ENCODE data around the gene HEATR1. TPM values are rescaled to one million over a fixed set of nuclear protein-coding genes. Genes with fewer than 3 reads are reported as not detected.

HEATR1 gene
- total RNA-seq, 2 donors from 2014 or later, result 45.2 to 57.1 TPM

DNA sequence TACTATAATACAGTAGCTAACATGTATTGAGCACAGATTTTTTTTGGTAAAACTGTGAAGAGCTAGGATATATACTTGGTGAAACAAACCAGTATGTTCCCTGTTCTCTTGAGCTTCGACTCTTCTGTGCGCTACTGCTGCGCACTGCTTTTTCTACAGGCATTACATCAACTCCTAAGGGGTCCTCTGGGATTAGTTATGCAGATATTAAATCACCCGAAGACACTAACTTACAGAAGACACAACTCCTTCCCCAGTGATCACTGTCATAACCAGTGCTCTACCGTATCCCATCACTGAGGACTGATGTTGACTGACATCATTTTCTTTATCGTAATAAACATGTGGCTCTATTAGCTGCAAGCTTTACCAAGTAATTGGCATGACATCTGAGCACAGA, 55.9 kb downstream of the HEATR1 start:
- no peak for DNase-seq
- H3K27me3 Mint-ChIP-seq (ENCODE audit: low read depth), result no peaks in the 10 kb centered on the region
- H3K4me1 Mint-ChIP-seq (ENCODE audit: low read depth), result peaks cover 19% of the 10 kb centered on the region
- peaks cover 17 to 42% of the 10 kb centered on the region in 2 donors for H3K36me3 Mint-ChIP-seq (ENCODE audit: insufficient read depth in 2 of 2)
- no peak for ATAC-seq (replicated peaks in 1 of 2)
- no peak overlapping the region for H3K4me3 Mint-ChIP-seq
- no peaks in the 10 kb centered on the region for H3K9me3 Mint-ChIP-seq
- H3K27ac Mint-ChIP-seq, result peak overlapping the region; percentile 48

DNA sequence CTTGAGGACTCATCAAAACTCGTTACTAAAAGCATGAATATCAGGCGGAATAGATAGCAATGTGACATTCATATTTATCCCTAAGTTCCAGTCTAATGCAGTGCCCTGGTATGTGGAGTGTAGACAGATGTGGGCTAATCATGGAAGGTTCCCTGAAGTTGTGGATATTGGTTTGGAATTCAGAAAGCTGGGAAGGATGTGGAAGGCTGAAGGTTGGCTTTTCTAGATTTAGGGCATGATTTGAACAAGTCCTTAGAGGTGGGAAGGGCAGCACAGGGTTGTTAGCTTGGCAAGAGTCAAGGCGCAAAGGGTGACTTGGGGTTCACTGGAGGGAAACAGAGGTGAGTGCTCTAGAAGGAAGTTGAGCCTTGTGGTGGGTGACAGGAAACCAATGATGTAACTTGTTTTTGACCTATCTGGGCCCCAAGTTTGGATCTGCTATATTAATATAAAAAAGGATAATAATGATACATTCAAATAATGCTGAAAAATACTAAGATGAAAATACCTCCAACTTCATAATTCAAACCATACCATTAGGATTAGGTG, 58.6 kb downstream of the HEATR1 start:
- H3K9me3 Mint-ChIP-seq, result no peaks in the 10 kb centered on the region
- no peak for DNase-seq
- H3K36me3 Mint-ChIP-seq (ENCODE audit: insufficient read depth in 2 of 2), result peaks cover 16 to 39% of the 10 kb centered on the region in 2 donors
- peak overlapping the region; percentile 90 for H3K27ac Mint-ChIP-seq
- peak overlapping the region in 1 of 2 donors; percentile 0 for H3K4me3 Mint-ChIP-seq
- H3K27me3 Mint-ChIP-seq (ENCODE audit: low read depth), result no peaks in the 10 kb centered on the region
- no peak for ATAC-seq (replicated peaks in 1 of 2)
- peaks cover 19% of the 10 kb centered on the region for H3K4me1 Mint-ChIP-seq (ENCODE audit: low read depth)

DNA sequence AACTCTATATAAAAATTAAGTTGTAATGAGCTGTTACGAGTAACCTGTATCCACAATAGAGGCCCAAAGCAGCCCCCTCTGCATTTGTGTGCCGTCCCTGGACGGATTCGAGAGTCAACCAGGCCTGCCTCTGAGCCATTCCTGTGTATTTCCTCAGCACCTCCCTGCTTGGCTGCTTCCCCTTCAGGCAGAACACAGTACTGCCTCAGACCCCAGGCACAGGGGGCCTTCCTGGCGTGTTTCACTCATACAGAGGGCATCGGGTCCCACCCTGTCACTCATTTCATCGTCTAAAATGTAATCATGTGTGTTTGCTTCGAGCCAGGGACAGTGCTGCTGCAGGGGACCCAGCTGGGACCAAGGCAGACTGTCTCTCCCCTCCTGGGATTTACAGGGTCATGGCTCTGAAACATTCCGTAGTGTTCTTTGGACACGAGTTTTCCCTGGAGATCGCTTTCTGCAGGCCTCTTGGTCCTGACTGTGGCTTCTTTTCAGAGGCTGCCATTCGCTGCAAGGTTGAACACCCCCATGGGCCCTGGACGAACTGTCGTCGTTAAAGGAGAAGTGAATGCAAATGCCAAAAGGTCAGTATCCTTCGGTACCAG, 61.1 kb downstream of the HEATR1 start:
- Mint-ChIP-seq H3K27ac (peak overlapping the region; percentile 6), H3K9me3 (no peaks in the 10 kb centered on the region), H3K4me3 (no peak overlapping the region), H3K36me3 (ENCODE audit: insufficient read depth in 2 of 2) (peaks cover 11 to 33% of the 10 kb centered on the region in 2 donors), H3K27me3 (ENCODE audit: low read depth) (no peaks in the 10 kb centered on the region), H3K4me1 (ENCODE audit: low read depth) (peaks cover 19% of the 10 kb centered on the region)
- DNase-seq (no peak), ATAC-seq (replicated peaks in 1 of 2) (no peak)

DNA sequence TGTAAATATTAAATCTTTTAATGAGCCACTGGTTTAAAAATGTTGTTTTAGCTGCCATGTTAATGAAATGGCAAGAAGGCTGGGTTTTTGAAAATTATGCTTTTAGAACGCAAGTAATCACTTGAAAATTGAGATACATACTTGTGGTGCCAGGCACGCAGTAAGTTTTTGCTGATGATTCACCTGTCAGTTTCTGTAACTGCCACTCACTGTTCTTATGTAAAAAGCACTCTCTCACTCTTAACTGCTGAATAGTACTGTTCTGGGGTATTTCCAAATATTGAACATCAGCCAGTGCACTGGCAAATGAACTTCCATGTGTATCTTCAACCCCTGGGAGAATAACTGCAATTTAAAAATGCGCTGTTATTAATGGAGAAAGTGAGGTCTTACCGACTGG, 62.6 kb downstream of the HEATR1 start:
- peak overlapping the region; percentile 15 for H3K27ac Mint-ChIP-seq
- H3K27me3 Mint-ChIP-seq (ENCODE audit: low read depth), result no peaks in the 10 kb centered on the region
- H3K36me3 Mint-ChIP-seq (ENCODE audit: insufficient read depth in 2 of 2), result peaks cover 13 to 41% of the 10 kb centered on the region in 2 donors
- peaks cover 19% of the 10 kb centered on the region for H3K4me1 Mint-ChIP-seq (ENCODE audit: low read depth)
- ATAC-seq (replicated peaks in 1 of 2) (no peak), DNase-seq (no peak)
- H3K9me3 Mint-ChIP-seq, result no peaks in the 10 kb centered on the region
- H3K4me3 Mint-ChIP-seq, result no peak overlapping the region

DNA sequence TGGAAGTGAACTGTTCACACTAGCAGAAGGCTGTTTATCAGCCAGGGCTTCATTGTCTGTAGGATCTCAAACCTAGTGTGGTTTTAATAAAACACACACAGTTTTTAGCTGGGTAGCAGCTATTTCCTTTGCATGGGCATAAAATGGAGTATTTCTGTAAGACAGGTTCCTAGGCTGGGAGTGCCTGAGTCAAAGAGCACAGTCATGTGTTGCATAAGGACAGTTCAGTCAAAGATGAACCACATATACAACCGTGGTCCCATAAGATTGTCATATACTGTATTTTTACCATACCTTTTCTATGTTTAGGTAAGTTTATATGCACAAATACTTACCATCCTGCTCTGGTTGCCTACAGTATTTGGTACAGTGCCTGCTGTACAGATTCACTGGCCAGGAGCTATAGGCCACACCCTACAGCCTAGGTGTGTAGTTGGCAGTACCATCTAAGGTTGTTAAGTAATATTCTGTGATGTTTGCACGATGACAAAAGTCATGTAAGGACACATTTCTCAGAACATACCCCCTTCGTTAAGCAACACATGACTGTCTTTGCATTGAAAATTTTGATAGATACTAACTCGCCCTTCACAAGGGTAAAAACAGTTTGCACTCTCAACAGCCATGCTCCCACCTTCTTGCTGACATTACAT, 63.4 kb downstream of the HEATR1 start:
- peaks cover 10 to 37% of the 10 kb centered on the region in 2 donors for H3K36me3 Mint-ChIP-seq (ENCODE audit: insufficient read depth in 2 of 2)
- ATAC-seq (replicated peaks in 1 of 2), result no peak
- no peaks in the 10 kb centered on the region for H3K9me3 Mint-ChIP-seq
- no peak for DNase-seq
- H3K4me3 Mint-ChIP-seq, result no peak overlapping the region
- no peaks in the 10 kb centered on the region for H3K27me3 Mint-ChIP-seq (ENCODE audit: low read depth)
- H3K4me1 Mint-ChIP-seq (ENCODE audit: low read depth), result peaks cover 18% of the 10 kb centered on the region
- H3K27ac Mint-ChIP-seq, result peak overlapping the region; percentile 34

DNA sequence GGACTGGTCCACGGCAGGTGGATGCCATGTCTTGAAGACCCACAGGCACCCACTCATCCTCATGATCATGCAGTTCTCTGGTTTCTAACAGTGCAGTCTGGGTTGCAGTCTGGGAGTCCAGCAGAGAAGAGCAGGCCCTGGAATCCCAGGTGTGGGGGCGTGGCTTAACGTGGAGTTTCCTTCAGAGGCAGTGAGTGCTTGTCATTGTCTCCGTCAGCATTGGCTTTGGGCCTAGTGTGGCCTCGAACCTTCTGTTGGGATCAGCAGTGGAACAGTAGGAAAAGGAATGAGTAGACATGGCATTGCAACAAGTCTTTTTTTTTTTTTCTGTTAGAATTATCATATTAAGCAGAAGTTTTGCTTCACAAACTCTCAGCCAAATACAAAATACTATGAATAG, 67.8 kb downstream of the HEATR1 start:
- DNase-seq (no peak), ATAC-seq (replicated peaks in 1 of 2) (no peak)
- peaks cover 32% of the 10 kb centered on the region for H3K4me1 Mint-ChIP-seq (ENCODE audit: low read depth)
- no peak overlapping the region for H3K27ac Mint-ChIP-seq
- H3K27me3 Mint-ChIP-seq (ENCODE audit: low read depth), result no peaks in the 10 kb centered on the region
- H3K4me3 Mint-ChIP-seq, result no peak overlapping the region
- H3K36me3 Mint-ChIP-seq (ENCODE audit: insufficient read depth in 2 of 2), result peaks cover 6 to 23% of the 10 kb centered on the region in 2 donors
- H3K9me3 Mint-ChIP-seq, result no peaks in the 10 kb centered on the region

DNA sequence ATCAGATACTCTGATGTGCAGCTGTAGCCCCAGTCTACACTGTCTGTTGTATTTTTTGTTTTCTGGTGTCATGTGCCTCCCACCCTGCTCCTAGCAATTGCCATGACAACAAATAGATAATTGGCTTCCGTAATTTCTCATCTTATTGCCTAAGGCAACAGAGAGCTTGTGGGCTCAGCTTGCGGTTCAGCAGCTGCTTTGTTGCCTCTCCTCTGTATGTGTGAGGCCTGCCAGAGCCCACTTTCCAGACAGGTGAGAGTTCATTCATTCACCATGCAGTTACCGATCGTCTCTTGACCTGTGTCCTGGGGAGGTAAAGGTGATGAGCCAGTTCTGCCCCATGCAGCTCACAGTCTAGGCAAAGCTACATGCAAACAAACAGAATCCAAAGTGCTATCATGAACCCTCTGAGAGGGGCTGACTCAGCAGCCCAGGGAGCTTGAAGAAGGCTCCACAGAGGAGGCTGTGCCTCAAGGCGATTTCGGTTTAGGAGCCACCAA, 68.6 kb downstream of the HEATR1 start:
- Mint-ChIP-seq H3K9me3 (no peaks in the 10 kb centered on the region), H3K27me3 (ENCODE audit: low read depth) (no peaks in the 10 kb centered on the region), H3K4me3 (no peak overlapping the region), H3K27ac (peak overlapping the region; percentile 41), H3K36me3 (ENCODE audit: insufficient read depth in 2 of 2) (peaks cover 6 to 24% of the 10 kb centered on the region in 2 donors), H3K4me1 (ENCODE audit: low read depth) (peaks cover 35% of the 10 kb centered on the region)
- DNase-seq, result no peak
- no peak for ATAC-seq (replicated peaks in 1 of 2)

DNA sequence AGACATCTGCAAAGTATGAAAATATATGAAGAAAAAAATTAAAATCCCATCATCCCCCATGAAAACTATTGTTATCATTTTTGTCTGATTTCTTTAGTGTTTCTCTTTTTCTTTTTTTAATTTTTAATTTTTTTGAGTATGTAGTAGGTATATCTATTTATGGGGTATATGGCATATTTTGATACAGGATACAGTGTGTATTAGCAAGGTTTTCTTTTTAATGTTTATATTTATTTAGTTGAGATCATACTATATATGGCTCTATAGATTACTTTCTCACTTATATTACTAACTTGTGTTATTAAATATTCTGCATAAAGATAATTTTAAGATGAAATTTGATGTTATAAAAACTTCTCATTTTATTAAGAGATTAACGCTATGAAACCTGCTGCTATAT, 69.1 kb downstream of the HEATR1 start:
- no peaks in the 10 kb centered on the region for H3K27me3 Mint-ChIP-seq (ENCODE audit: low read depth)
- DNase-seq (no peak), ATAC-seq (replicated peaks in 1 of 2) (no peak)
- H3K9me3 Mint-ChIP-seq, result no peaks in the 10 kb centered on the region
- no peak overlapping the region for H3K27ac Mint-ChIP-seq
- peaks cover 6 to 24% of the 10 kb centered on the region in 2 donors for H3K36me3 Mint-ChIP-seq (ENCODE audit: insufficient read depth in 2 of 2)
- no peak overlapping the region for H3K4me3 Mint-ChIP-seq
- H3K4me1 Mint-ChIP-seq (ENCODE audit: low read depth), result peaks cover 39% of the 10 kb centered on the region

DNA sequence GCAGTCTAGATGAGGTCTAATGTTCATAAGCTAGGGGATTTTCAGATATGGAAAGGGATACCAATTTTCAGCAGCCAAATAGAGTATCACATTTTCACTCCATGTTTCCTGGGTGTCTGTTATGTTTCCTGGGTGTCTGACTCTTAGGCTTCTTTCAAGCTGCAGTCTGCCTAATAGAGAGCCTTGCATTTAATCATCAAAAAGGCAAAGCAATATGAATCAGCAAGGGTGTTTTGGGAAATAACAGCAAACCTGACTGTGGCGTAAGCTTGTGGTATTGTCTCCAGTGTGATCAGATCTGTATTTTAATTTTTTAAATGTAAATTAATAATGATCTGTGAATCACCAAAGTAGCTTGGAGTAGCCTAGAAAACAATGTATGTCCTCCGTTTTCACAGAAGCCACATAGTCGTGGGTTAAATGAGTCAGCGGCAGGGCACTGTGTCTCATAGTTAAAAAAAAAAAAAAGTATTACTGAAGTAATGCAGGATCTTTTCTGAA, 70.1 kb downstream of the HEATR1 start:
- no peaks in the 10 kb centered on the region for H3K9me3 Mint-ChIP-seq
- peak overlapping the region; percentile 80 for H3K27ac Mint-ChIP-seq
- ATAC-seq (replicated peaks in 1 of 2) (peak; percentile 83 to 86), DNase-seq (peak; percentile 43 to 50)
- H3K4me3 Mint-ChIP-seq, result peak overlapping the region in 1 of 2 donors; percentile 77
- H3K27me3 Mint-ChIP-seq (ENCODE audit: low read depth), result no peaks in the 10 kb centered on the region
- H3K36me3 Mint-ChIP-seq (ENCODE audit: insufficient read depth in 2 of 2), result peaks cover 6 to 23% of the 10 kb centered on the region in 2 donors
- H3K4me1 Mint-ChIP-seq (ENCODE audit: low read depth), result peaks cover 46% of the 10 kb centered on the region

DNA sequence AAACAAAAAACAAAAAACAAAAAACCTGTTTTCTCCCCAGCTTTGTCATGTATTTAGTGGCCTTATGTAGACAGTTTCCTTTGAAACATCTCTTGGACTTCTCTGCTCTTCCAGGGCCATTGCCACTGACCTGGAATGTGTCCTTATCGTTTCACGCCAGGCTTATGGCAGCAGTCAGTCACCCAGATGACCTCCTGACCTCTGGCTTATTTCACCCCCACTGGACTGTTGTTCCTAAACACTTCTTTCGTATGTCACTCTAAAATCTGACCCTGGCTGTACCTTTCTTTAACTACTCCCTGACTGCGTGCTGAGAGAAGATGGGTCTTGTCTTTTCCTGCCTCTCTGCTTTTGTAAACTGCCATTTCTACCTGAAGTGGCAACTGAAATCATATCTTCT, 71.5 kb downstream of the HEATR1 start:
- H3K4me3 Mint-ChIP-seq, result no peak overlapping the region
- no peaks in the 10 kb centered on the region for H3K9me3 Mint-ChIP-seq
- peaks cover 52% of the 10 kb centered on the region for H3K4me1 Mint-ChIP-seq (ENCODE audit: low read depth)
- peak overlapping the region; percentile 1 for H3K27ac Mint-ChIP-seq
- peaks cover 4 to 19% of the 10 kb centered on the region in 2 donors for H3K36me3 Mint-ChIP-seq (ENCODE audit: insufficient read depth in 2 of 2)
- no peak for DNase-seq
- ATAC-seq (replicated peaks in 1 of 2), result no peak
- no peaks in the 10 kb centered on the region for H3K27me3 Mint-ChIP-seq (ENCODE audit: low read depth)

DNA sequence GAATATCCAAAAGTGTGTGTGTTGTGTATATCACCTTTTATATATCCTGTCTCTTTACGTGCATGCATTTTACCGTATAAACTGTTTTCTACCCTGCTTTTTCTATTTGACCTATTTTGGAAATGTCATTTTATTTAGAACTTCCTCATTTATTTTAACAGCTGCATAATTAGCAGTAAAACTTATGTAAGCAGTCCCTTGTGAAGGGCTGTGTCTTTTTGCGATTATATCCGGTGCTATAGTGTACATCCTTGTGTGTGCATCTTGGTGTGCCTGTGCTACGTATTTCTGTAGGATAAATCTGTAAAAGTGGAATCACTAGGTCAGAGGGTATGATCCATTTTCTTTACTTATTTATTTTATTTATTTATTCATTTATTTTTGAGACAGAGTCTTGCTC, 73.4 kb downstream of the HEATR1 start:
- no peaks in the 10 kb centered on the region for H3K9me3 Mint-ChIP-seq
- no peaks in the 10 kb centered on the region for H3K27me3 Mint-ChIP-seq (ENCODE audit: low read depth)
- H3K36me3 Mint-ChIP-seq (ENCODE audit: insufficient read depth in 2 of 2), result peaks cover 4 to 17% of the 10 kb centered on the region in 2 donors
- H3K27ac Mint-ChIP-seq, result no peak overlapping the region
- no peak for DNase-seq
- no peak overlapping the region for H3K4me3 Mint-ChIP-seq
- peaks cover 49% of the 10 kb centered on the region for H3K4me1 Mint-ChIP-seq (ENCODE audit: low read depth)
- no peak for ATAC-seq (replicated peaks in 1 of 2)

DNA sequence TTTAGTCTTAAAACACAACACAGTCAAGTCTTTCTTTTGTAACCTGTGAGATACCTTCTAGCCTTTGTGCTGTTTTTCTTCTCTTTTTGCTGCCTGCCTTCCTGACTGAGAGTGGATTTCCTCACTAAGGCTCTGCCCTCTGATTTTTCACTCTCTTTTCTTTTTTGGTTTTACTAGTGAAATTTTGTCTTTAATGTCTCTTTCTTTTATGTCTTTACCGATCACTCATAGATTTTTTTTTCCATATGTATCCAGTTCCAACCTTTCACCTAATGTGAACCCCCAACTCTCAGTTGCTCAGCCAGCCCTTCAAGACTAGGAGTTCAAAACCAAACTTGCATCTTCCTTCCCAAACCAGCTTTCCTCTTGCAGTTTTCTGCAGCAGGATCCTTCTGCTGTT, 74.0 kb downstream of the HEATR1 start:
- Mint-ChIP-seq H3K4me3 (no peak overlapping the region), H3K27ac (peak overlapping the region; percentile 2), H3K27me3 (ENCODE audit: low read depth) (no peaks in the 10 kb centered on the region), H3K4me1 (ENCODE audit: low read depth) (peaks cover 45% of the 10 kb centered on the region), H3K9me3 (no peaks in the 10 kb centered on the region), H3K36me3 (ENCODE audit: insufficient read depth in 2 of 2) (peaks cover 4 to 17% of the 10 kb centered on the region in 2 donors)
- DNase-seq, result no peak
- no peak for ATAC-seq (replicated peaks in 1 of 2)

DNA sequence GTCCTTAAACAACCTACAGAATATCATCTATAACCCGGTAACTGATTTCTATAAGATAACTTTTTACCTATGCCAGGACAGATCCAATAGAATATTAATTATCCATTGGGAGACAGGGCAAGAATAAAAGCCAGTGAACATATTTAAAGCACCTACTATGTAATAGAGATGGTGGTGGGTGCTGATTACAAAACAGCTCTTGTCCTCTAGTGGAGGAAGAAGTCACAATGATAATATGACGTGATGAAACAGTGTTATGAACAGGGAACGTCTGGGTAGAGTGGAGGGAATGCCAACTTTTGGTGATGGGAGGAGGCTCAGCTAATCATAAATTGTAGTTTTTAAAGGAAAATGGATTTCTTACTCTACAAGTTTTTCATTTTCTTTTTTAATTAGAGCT, 78.2 kb downstream of the HEATR1 start:
- no peak for ATAC-seq (replicated peaks in 1 of 2)
- H3K27me3 Mint-ChIP-seq (ENCODE audit: low read depth), result no peaks in the 10 kb centered on the region
- H3K36me3 Mint-ChIP-seq (ENCODE audit: insufficient read depth in 2 of 2), result peaks cover 6 to 13% of the 10 kb centered on the region in 2 donors

More for the DNA sequence above, 78.2 kb downstream of the HEATR1 start:
- H3K4me1 Mint-ChIP-seq (ENCODE audit: low read depth), result peaks cover 38% of the 10 kb centered on the region
- H3K9me3 Mint-ChIP-seq, result no peaks in the 10 kb centered on the region
- DNase-seq, result no peak
- peak overlapping the region in 1 of 2 donors; percentile 4 for H3K4me3 Mint-ChIP-seq
- peak overlapping the region; percentile 4 for H3K27ac Mint-ChIP-seq
